Measurements from ENCODE around the gene MAPK7. TPM values are rescaled to one million over a fixed set of nuclear protein-coding genes. Genes with fewer than 3 reads are reported as not detected.

Gene MAPK7
- total and polyA plus RNA-seq, 10 of the 15 experiments (the other 5 are each of a cell fraction or from before 2014, with no cell fraction given) = 0.37 to 13.5 (median 5.6) TPM

GRCh38 chr17:19378416-19379360, at the start of gene MAPK7 (continued):
- TF ChIP-seq NFYB (IDR thresholded peaks at IDR 0.05; ENCODE audit: insufficient read depth, low read depth, low read length) (peak; percentile 44; the same call in 1 of the 2 replicates), ETV6 (conservative IDR thresholded peaks at IDR 0.05 in 1 of 2, IDR thresholded peaks at IDR 0.05 in 1 of 2; ENCODE audit: borderline replicate concordance in 1 of 2, low read depth in 1 of 2) (no peak), USF1 (IDR thresholded peaks at IDR 0.05; ENCODE audit: borderline replicate concordance, extremely low read length, insufficient read depth, low read depth, low read length) (no peak), ATF2 (IDR thresholded peaks at IDR 0.05; ENCODE audit: low read length) (no peak), NKRF (conservative IDR thresholded peaks at IDR 0.05) (peak; percentile 49; the same call in 1 of the 2 replicates), SMAD5 (IDR thresholded peaks at IDR 0.05; ENCODE audit: low read depth) (no peak), ZNF24 (IDR thresholded peaks at IDR 0.05) (no peak), WRNIP1 (IDR thresholded peaks at IDR 0.05; ENCODE audit: borderline replicate concordance, low read depth, low read length) (no peak)
